GM12878 (cell line): ENCODE data around the gene CASK. TPM values are rescaled to one million over a fixed set of nuclear protein-coding genes. Genes with fewer than 3 reads are reported as not detected.

Experiments used
- ATF2 ChIP-seq: IDR thresholded peaks from 2 replicates; pipeline ENCODE4 v1.6.1; 2012; ENCODE audit warnings: low read length, inconsistent platforms
- CBX5 ChIP-seq: sonication (generic); IDR thresholded peaks from 2 replicates; pipeline ENCODE4 v1.6.1; 2016; ENCODE audit warnings: low read depth, moderate library complexity, mild to moderate bottlenecking, inconsistent platforms
- CTCF ChIP-seq, 3 experiments: IDR thresholded peaks in 2 of 3; conservative IDR thresholded peaks in 1 of 3; 2 replicates each; pipeline ENCODE4 v1.5.1; 2011; ENCODE audit warnings: low read depth in 3 of 3, low read length in 3 of 3, mild to moderate bottlenecking in 3 of 3, control low read depth in 2 of 3, moderate library complexity in 2 of 3, inconsistent platforms in 1 of 3, mixed read lengths in 1 of 3; ENCODE audit not compliant: control insufficient read depth in 2 of 3, insufficient read depth in 1 of 3; ENCODE audit errors: extremely low read depth in 1 of 3
- HSF1 ChIP-seq: fragments of 150-350 bp; IDR thresholded peaks from 2 replicates; pipeline ENCODE4 v1.6.1; 2014; ENCODE audit warnings: mild to moderate bottlenecking, low read depth, low read length
- JUND ChIP-seq: IDR thresholded peaks from 2 replicates; pipeline ENCODE4 v1.6.1; 2012; ENCODE audit warnings: low read depth, mild to moderate bottlenecking, low read length, improper control_type of control experiment, moderate library complexity
- MEF2B ChIP-seq: fragments of 450-650 bp; IDR thresholded peaks from 2 replicates; pipeline ENCODE4 v1.6.1; 2018; ENCODE audit warnings: mild to moderate bottlenecking, moderate library complexity; ENCODE audit not compliant: partially characterized antibody, poor library complexity, severe bottlenecking
- RELA ChIP-seq: fragments of 450-650 bp; IDR thresholded peaks from 2 replicates; pipeline ENCODE4 v1.8.0; 2014; ENCODE audit warnings: borderline replicate concordance; ENCODE audit not compliant: partially characterized antibody
- STAT1 ChIP-seq: fragments of 450-650 bp; conservative IDR thresholded peaks from 2 replicates; pipeline ENCODE4 v1.6.1; 2014; ENCODE audit warnings: antibody characterized with exemption, mild to moderate bottlenecking
- YBX1 ChIP-seq: fragments of 450-650 bp; IDR thresholded peaks from 2 replicates; pipeline ENCODE4 v1.6.1; 2016; ENCODE audit warnings: antibody characterized with exemption
- ZNF274 ChIP-seq: IDR thresholded peaks from one replicate; pipeline ENCODE4 v1.8.0; 2011; ENCODE audit not compliant: insufficient read length, insufficient read depth
- polyA plus RNA-seq, 11 experiments: library from polyadenylated mRNA; depleted of rRNA in 4 of 11; unstranded in 6 of 11; stranded (reverse) in 5 of 11; fragments of >200 nt; fragmentation: Nextera tagmentation in 4 of 11; fragmentation: Illumina TruSeq in 1 of 11; extraction: Ambion mirVana in 4 of 11; extraction: Trizol in 1 of 11; gene quantifications; 1 replicate in 1 of 11; 2 replicates in 10 of 11; pipeline versions ENCODE4 v1.2.1 to v1.2.3, GENCODE V29; 2011 to 2016; ENCODE audit warnings: inconsistent platforms in 2 of 11, missing spikeins in 2 of 11, low read depth in 1 of 11
- total RNA-seq, 4 experiments: library from RNA; depleted of rRNA in 3 of 4; stranded (reverse); fragments of >200 nt in 3 of 4; fragmentation: Illumina TruSeq in 1 of 4; extraction: Trizol in 1 of 4; gene quantifications; 2 replicates each; pipeline versions ENCODE4 v1.2.1 to v1.2.3, GENCODE V29; 2013 to 2021

Gene CASK
- total and polyA plus RNA-seq, 10 of the 15 experiments (the other 5 are each of a cell fraction or from before 2014, with no cell fraction given) = 0.60 to 45.9 (median 4.8) TPM

- TF ChIP-seq HSF1 = no peak
- TF ChIP-seq STAT1 = no peak
- no peak for TF ChIP-seq MEF2B
- TF ChIP-seq ATF2 = no peak
- TF ChIP-seq ZNF274 = no peak
- no peak for TF ChIP-seq CTCF (IDR thresholded peaks at IDR 0.05 in 2 of 3, conservative IDR thresholded peaks at IDR 0.05 in 1 of 3; ENCODE audit: control insufficient read depth in 2 of 3, extremely low read depth in 1 of 3, insufficient read depth in 1 of 3, low read depth in 3 of 3, low read length in 3 of 3)
- no peak for TF ChIP-seq CBX5
- no peak for TF ChIP-seq JUND
- TF ChIP-seq RELA = no peak
- no peak for TF ChIP-seq YBX1
Measured at GRCh38 chrX:41721590-41721989, 201.8 kb downstream of the CASK start (continued).
